Measurements from ENCODE around the gene PAOX. TPM values are rescaled to one million over a fixed set of nuclear protein-coding genes. Genes with fewer than 3 reads are reported as not detected.

PAOX gene
- total and polyA plus RNA-seq, 4 donors, result 2.1 to 11.3 (median 6.2) TPM

- WGBS, 2 donors, result 0 to 1% methylated on average over 69 of the region's 69 CpGs
- Histone ChIP-seq H3K36me3 (ENCODE audit: control insufficient read depth in 1 of 2, insufficient read depth in 2 of 2, low read length in 1 of 2) (no peaks in the 10 kb centered on the region), H3K27ac (ENCODE audit: low read depth in 1 of 2, low read length in 2 of 2) (peak within 1 kb of the TSS in 1 of 2 donors; percentile 58), H3K27me3 (ENCODE audit: control insufficient read depth in 1 of 2, insufficient read depth in 2 of 2, low read length in 1 of 2) (no peaks in the 10 kb centered on the region), H3K4me3 (ENCODE audit: low read length in 2 of 2) (peak within 1 kb of the TSS; percentile 79 to 86), H3K9me3 (ENCODE audit: control insufficient read depth, low read length) (no peaks in the 10 kb centered on the region), H3K4me1 (ENCODE audit: control insufficient read depth in 1 of 2, insufficient read depth in 2 of 2, low read length in 2 of 2) (no peaks in the 10 kb centered on the region)
- DNase-seq, result peak; percentile 96 to 99
- intact Hi-C loops (cut with DNase I), result no loop called here
- peak; percentile 97 for ATAC-seq (ENCODE audit: low FRiP score)
These were observed 15.1 kb downstream of the PAOX start, which contains the start of gene MTG1 for GRCh38 chr10:133394064-133394663. MTG1 (plus strand) TSS chr10:133394157; CDS start chr10:133394221, 64 bp downstream.

DNA sequence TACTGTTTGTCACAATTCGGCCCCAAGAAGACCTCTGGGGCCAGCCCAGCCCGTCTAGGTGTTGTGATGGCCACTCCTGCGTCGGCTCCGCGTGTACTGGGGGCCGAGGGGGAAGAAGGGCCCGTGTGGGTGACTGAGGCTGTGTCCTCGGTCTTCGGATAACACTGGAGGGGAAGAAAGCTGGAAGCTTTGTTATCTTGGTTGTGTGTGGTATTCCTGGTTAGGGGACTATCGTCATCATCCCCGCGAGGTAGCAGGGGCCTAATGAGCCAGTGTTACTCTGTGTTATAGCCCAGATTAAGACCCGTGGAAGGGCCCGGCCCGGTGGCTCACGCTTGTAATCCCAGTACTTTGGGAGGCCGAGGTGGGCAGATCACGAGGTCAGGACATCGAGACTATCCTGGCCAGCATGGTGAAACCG lies 15.7 kb downstream of the PAOX start:
- intact Hi-C loops (cut with DNase I), result no loop called here
- ATAC-seq (ENCODE audit: low FRiP score) (no peak), DNase-seq (peak in 1 of 2 donors; percentile 54)
- Histone ChIP-seq H3K4me1 (ENCODE audit: control insufficient read depth in 1 of 2, insufficient read depth in 2 of 2, low read length in 2 of 2) (no peaks in the 10 kb centered on the region), H3K9me3 (ENCODE audit: control insufficient read depth, low read length) (no peaks in the 10 kb centered on the region), H3K36me3 (ENCODE audit: control insufficient read depth in 1 of 2, insufficient read depth in 2 of 2, low read length in 1 of 2) (no peaks in the 10 kb centered on the region), H3K27me3 (ENCODE audit: control insufficient read depth in 1 of 2, insufficient read depth in 2 of 2, low read length in 1 of 2) (no peaks in the 10 kb centered on the region), H3K4me3 (ENCODE audit: low read length in 2 of 2) (peak overlapping the region; percentile 79 to 86), H3K27ac (ENCODE audit: low read depth in 1 of 2, low read length in 2 of 2) (peak overlapping the region in 1 of 2 donors; percentile 6)
- 31% methylated on average over 21 of the region's 21 CpGs for WGBS, 2 donors

DNA sequence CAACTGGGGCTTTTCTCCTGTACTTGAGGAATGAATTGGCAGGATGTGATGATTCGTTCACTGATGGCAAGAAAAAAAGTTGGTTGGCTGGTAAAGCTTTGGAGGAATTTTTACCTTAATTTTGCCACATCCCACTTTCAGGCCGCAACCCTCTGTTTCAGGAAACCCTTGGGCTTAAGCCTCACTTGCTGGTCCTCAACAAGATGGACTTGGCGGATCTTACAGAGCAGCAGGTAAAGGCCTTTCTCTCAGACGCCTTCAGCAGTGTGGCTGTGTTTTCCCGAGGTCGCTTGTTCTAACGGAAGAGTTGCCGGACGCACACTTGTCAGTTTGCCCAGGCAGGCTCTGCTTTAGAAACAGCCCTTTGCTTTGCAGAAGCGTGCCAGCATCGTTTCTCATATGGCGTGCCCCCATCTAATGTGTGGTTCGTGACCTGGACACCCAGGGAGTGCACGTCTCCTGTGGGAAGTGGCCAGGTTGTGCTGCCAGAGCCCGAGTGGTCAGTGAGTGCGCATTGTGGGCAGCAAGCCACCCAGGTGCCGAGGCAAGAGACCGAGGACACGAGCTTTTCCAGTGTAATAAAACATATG lies 17.1 kb downstream of the PAOX start:
- DNase-seq (peak in 1 of 2 donors; percentile 68), ATAC-seq (ENCODE audit: low FRiP score) (no peak)
- Histone ChIP-seq H3K4me3 (ENCODE audit: low read length in 2 of 2) (no peak overlapping the region), H3K27ac (ENCODE audit: low read depth in 1 of 2, low read length in 2 of 2) (no peak overlapping the region), H3K36me3 (ENCODE audit: control insufficient read depth in 1 of 2, insufficient read depth in 2 of 2, low read length in 1 of 2) (no peaks in the 10 kb centered on the region), H3K4me1 (ENCODE audit: control insufficient read depth in 1 of 2, insufficient read depth in 2 of 2, low read length in 2 of 2) (no peaks in the 10 kb centered on the region), H3K9me3 (ENCODE audit: control insufficient read depth, low read length) (no peaks in the 10 kb centered on the region), H3K27me3 (ENCODE audit: control insufficient read depth in 1 of 2, insufficient read depth in 2 of 2, low read length in 1 of 2) (no peaks in the 10 kb centered on the region)
- intact Hi-C loops (cut with DNase I), result no loop called here
- 91 to 92% methylated on average over 19 of the region's 19 CpGs for WGBS, 2 donors

- intact Hi-C loops (cut with DNase I), result no loop called here
- WGBS, 2 donors, result 95 to 97% methylated on average over 7 of the region's 7 CpGs
- no peak for ATAC-seq (ENCODE audit: low FRiP score)
These were observed 18.9 kb downstream of the PAOX start for GRCh38 chr10:133397938-133398337.

DNA sequence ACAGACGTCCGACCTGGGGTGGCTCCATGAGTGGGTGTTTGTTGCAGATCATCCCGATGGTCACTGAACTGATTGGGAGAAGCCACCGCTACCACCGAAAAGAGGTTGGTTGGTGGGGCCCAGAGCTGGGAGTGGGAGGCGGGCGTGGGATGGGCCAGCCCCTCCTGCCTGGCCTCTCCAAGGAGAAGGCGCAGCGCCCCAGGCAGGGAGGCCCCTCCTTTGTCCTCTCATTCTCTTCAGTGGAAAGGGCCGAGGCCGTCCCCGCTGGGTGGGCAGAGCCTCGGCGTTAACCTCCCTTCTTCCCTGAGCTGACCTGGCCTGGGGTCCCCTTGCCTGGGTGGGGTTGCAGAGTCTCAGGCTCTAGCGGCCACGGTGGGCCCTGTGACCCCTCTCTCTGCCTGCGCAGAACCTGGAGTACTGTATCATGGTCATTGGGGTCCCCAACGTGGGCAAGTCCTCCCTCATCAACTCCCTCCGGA lies 20.1 kb downstream of the PAOX start:
- 95 to 97% methylated on average over 19 of the region's 19 CpGs for WGBS, 2 donors
- H3K4me3 ChIP-seq (ENCODE audit: low read length in 2 of 2), result no peak overlapping the region
- no peaks in the 10 kb centered on the region for H3K27me3 ChIP-seq (ENCODE audit: control insufficient read depth in 1 of 2, insufficient read depth in 2 of 2, low read length in 1 of 2)
- ATAC-seq (ENCODE audit: low FRiP score) (no peak), DNase-seq (peak in 1 of 2 donors; percentile 63)
- no peaks in the 10 kb centered on the region for H3K9me3 ChIP-seq (ENCODE audit: control insufficient read depth, low read length)
- no peaks in the 10 kb centered on the region for H3K4me1 ChIP-seq (ENCODE audit: control insufficient read depth in 1 of 2, insufficient read depth in 2 of 2, low read length in 2 of 2)
- H3K27ac ChIP-seq (ENCODE audit: low read depth in 1 of 2, low read length in 2 of 2), result no peak overlapping the region
- H3K36me3 ChIP-seq (ENCODE audit: control insufficient read depth in 1 of 2, insufficient read depth in 2 of 2, low read length in 1 of 2), result peaks cover 0 to 3% of the 10 kb centered on the region in 2 donors
- intact Hi-C loops (cut with DNase I), result no loop called here

More at GRCh38 chr10:133397938-133398337, 18.9 kb downstream of the PAOX start:
- H3K36me3 ChIP-seq (ENCODE audit: control insufficient read depth in 1 of 2, insufficient read depth in 2 of 2, low read length in 1 of 2), result peaks cover 0 to 1% of the 10 kb centered on the region in 2 donors
- H3K4me1 ChIP-seq (ENCODE audit: control insufficient read depth in 1 of 2, insufficient read depth in 2 of 2, low read length in 2 of 2), result no peaks in the 10 kb centered on the region
- no peaks in the 10 kb centered on the region for H3K9me3 ChIP-seq (ENCODE audit: control insufficient read depth, low read length)
- H3K27ac ChIP-seq (ENCODE audit: low read depth in 1 of 2, low read length in 2 of 2), result no peak overlapping the region
- no peak overlapping the region for H3K4me3 ChIP-seq (ENCODE audit: low read length in 2 of 2)
- peak in 1 of 2 donors; percentile 20 for DNase-seq
- H3K27me3 ChIP-seq (ENCODE audit: control insufficient read depth in 1 of 2, insufficient read depth in 2 of 2, low read length in 1 of 2), result no peaks in the 10 kb centered on the region

GRCh38 chr10:133400624-133401424 lies 21.8 kb downstream of the PAOX start:
- intact Hi-C loops (cut with DNase I), result no loop called here
- Histone ChIP-seq H3K4me3 (ENCODE audit: low read length in 2 of 2) (no peak overlapping the region), H3K27me3 (ENCODE audit: control insufficient read depth in 1 of 2, insufficient read depth in 2 of 2, low read length in 1 of 2) (no peaks in the 10 kb centered on the region), H3K36me3 (ENCODE audit: control insufficient read depth in 1 of 2, insufficient read depth in 2 of 2, low read length in 1 of 2) (peaks cover 0 to 3% of the 10 kb centered on the region in 2 donors), H3K4me1 (ENCODE audit: control insufficient read depth in 1 of 2, insufficient read depth in 2 of 2, low read length in 2 of 2) (no peaks in the 10 kb centered on the region), H3K27ac (ENCODE audit: low read depth in 1 of 2, low read length in 2 of 2) (no peak overlapping the region), H3K9me3 (ENCODE audit: control insufficient read depth, low read length) (no peaks in the 10 kb centered on the region)
- 89 to 90% methylated on average over 10 of the region's 10 CpGs for WGBS, 2 donors
- ATAC-seq (ENCODE audit: low FRiP score), result no peak
- peak in 1 of 2 donors; percentile 50 for DNase-seq

DNA sequence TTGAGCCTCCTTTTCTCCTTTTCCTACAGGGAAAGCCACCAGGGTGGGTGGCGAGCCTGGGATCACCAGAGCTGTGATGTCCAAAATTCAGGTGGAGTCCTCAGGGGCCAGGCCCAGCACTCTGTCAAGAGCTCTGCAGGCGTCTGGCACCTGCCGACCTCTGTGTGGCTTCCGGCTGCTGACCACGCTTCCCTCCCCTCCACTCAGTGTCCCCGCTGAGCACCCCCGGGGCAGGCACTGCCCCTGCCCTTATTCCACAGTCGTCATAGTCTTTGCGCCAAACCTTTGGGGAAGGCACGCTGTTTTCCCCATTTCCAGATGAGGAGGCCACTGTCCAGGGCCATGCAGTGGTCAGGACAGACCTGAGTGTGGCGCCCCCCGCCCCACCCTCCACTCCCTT lies 22.4 kb downstream of the PAOX start:
- Histone ChIP-seq H3K36me3 (ENCODE audit: control insufficient read depth in 1 of 2, insufficient read depth in 2 of 2, low read length in 1 of 2) (peaks cover 0 to 3% of the 10 kb centered on the region in 2 donors), H3K4me1 (ENCODE audit: control insufficient read depth in 1 of 2, insufficient read depth in 2 of 2, low read length in 2 of 2) (no peaks in the 10 kb centered on the region), H3K27me3 (ENCODE audit: control insufficient read depth in 1 of 2, insufficient read depth in 2 of 2, low read length in 1 of 2) (no peaks in the 10 kb centered on the region), H3K4me3 (ENCODE audit: low read length in 2 of 2) (no peak overlapping the region), H3K9me3 (ENCODE audit: control insufficient read depth, low read length) (no peaks in the 10 kb centered on the region), H3K27ac (ENCODE audit: low read depth in 1 of 2, low read length in 2 of 2) (no peak overlapping the region)
- DNase-seq (peak in 1 of 2 donors; percentile 70), ATAC-seq (ENCODE audit: low FRiP score) (peak; percentile 11)
- 94 to 95% methylated on average over 12 of the region's 12 CpGs for WGBS, 2 donors
- intact Hi-C loops (cut with DNase I), result no loop called here

- ATAC-seq (ENCODE audit: low FRiP score), result peak; percentile 26
- Histone ChIP-seq H3K4me3 (ENCODE audit: low read length in 2 of 2) (no peak overlapping the region), H3K9me3 (ENCODE audit: control insufficient read depth, low read length) (no peaks in the 10 kb centered on the region), H3K27me3 (ENCODE audit: control insufficient read depth in 1 of 2, insufficient read depth in 2 of 2, low read length in 1 of 2) (no peaks in the 10 kb centered on the region), H3K27ac (ENCODE audit: low read depth in 1 of 2, low read length in 2 of 2) (no peak overlapping the region), H3K4me1 (ENCODE audit: control insufficient read depth in 1 of 2, insufficient read depth in 2 of 2, low read length in 2 of 2) (no peaks in the 10 kb centered on the region), H3K36me3 (ENCODE audit: control insufficient read depth in 1 of 2, insufficient read depth in 2 of 2, low read length in 1 of 2) (peaks cover 0 to 3% of the 10 kb centered on the region in 2 donors)
- intact Hi-C loops (cut with DNase I), result no loop called here
- peak in 1 of 2 donors; percentile 53 for DNase-seq
- WGBS, 2 donors, result 97 to 98% methylated on average over 21 of the region's 21 CpGs
These were observed 23.1 kb downstream of the PAOX start for GRCh38 chr10:133401981-133402725.

Measured in aorta (tissue), 5 donors.